SK-N-SH (cell line): ENCODE measurements around the gene ARHGDIA. TPM values are rescaled to one million over a fixed set of nuclear protein-coding genes. Genes with fewer than 3 reads are reported as not detected.
"Not testable (repeated sequence)": the region's sequence is repeated elsewhere in the genome, so short reads cannot be mapped to it uniquely, and the experiment has no call there.

Experiments
- CTCF ChIA-PET: fragments of 300-600, 350-600 bp; formaldehyde crosslinking; extraction: SDS; loops from one replicate; lab custom pipeline; 2021; lab: Yijun Ruan, JAX
- POLR2A ChIA-PET: fragments of 350-600 bp; sonication (Branson Sonifier 250); formaldehyde crosslinking; extraction: SDS; loops from one replicate; lab custom pipeline; 2020; ENCODE audit warnings: antibody characterized with exemption, inconsistent platforms; lab: Yijun Ruan, JAX
- DNase-seq: peaks from one replicate; pipeline ENCODE4 v3.0.0; 2012
- H2AFZ ChIP-seq: fragments of 200-600 bp; sonication (generic); 2 replicates; pipeline ENCODE4 v1.8.1; 2016; ENCODE audit warnings: antibody characterized with exemption, mild to moderate bottlenecking, low read depth
- H3F3A ChIP-seq: fragments of 200-600 bp; sonication (generic); replicated peaks from 2 replicates; pipeline ENCODE3; 2016; ENCODE audit warnings: antibody characterized with exemption, mild to moderate bottlenecking; ENCODE audit not compliant: insufficient read depth
- H3K27ac ChIP-seq, 2 experiments: fragments of 200-500 bp in 1 of 2; fragments of 200-600 bp in 1 of 2; sonication (Bioruptor generic) in 1 of 2; sonication (generic), shearing (Covaris generic) in 1 of 2; 2 replicates each; pipeline versions ENCODE4 v1.5.1 to v1.6.1; 2014 to 2016; ENCODE audit warnings: low read depth in 2 of 2, inconsistent platforms in 1 of 2, low read length in 1 of 2, mild to moderate bottlenecking in 1 of 2, mixed read lengths in 1 of 2
- H3K27me3 ChIP-seq: fragments of 200-600 bp; sonication (generic), shearing (Covaris generic); 2 replicates; pipeline ENCODE4 v1.6.1; 2016; ENCODE audit warnings: mixed run types; ENCODE audit not compliant: insufficient read depth
- H3K36me3 ChIP-seq, 2 experiments: fragments of 200-500 bp in 1 of 2; fragments of 200-600 bp in 1 of 2; sonication (Bioruptor generic) in 1 of 2; sonication (generic) in 1 of 2; replicated peaks in 1 of 2; 2 replicates each; pipeline versions ENCODE3 to v1.5.1; 2014 to 2016; ENCODE audit warnings: low read length in 1 of 2, mild to moderate bottlenecking in 1 of 2; ENCODE audit not compliant: insufficient read depth in 2 of 2, control insufficient read depth in 1 of 2
- H3K4me1 ChIP-seq, 2 experiments: fragments of 200-500 bp in 1 of 2; fragments of 200-600 bp in 1 of 2; sonication (Bioruptor generic) in 1 of 2; sonication (generic), shearing (Covaris generic) in 1 of 2; 2 replicates each; pipeline versions ENCODE4 v1.5.1 to v1.6.1; 2014 to 2016; ENCODE audit warnings: low read depth in 1 of 2, low read length in 1 of 2, mixed run types in 1 of 2; ENCODE audit not compliant: insufficient read depth in 2 of 2, control insufficient read depth in 1 of 2
- H3K4me2 ChIP-seq: fragments of 200-600 bp; sonication (generic), shearing (Covaris generic); 2 replicates; pipeline ENCODE4 v1.6.1; 2017; ENCODE audit warnings: mixed run types
- H3K4me3 ChIP-seq, 2 experiments: fragments of 200-500 bp in 1 of 2; fragments of 200-600 bp in 1 of 2; sonication (Bioruptor generic) in 1 of 2; sonication (generic), shearing (Covaris generic) in 1 of 2; 2 replicates each; pipeline versions ENCODE4 v1.5.1 to v1.8.1; 2014 to 2016; ENCODE audit warnings: low read depth in 2 of 2, inconsistent platforms in 1 of 2, low read length in 1 of 2, mild to moderate bottlenecking in 1 of 2, mixed read lengths in 1 of 2, moderate library complexity in 1 of 2
- H3K79me2 ChIP-seq: fragments of 200-600 bp; sonication (generic); 2 replicates; pipeline ENCODE4 v1.8.1; 2017; ENCODE audit warnings: mild to moderate bottlenecking; ENCODE audit not compliant: insufficient read depth
- H3K9ac ChIP-seq: fragments of 200-600 bp; sonication (generic); 2 replicates; pipeline ENCODE4 v1.6.1; 2017; ENCODE audit warnings: mixed run types
- H3K9me2 ChIP-seq: fragments of 200-600 bp; sonication (generic); 2 replicates; pipeline ENCODE4 v1.6.1; 2017; ENCODE audit warnings: mixed run types
- H3K9me3 ChIP-seq: fragments of 200-600 bp; sonication (generic); 2 replicates; pipeline ENCODE4 v1.6.1; 2017; ENCODE audit warnings: mixed run types, mild to moderate bottlenecking, moderate library complexity
- H4K20me1 ChIP-seq: fragments of 200-600 bp; sonication (generic); 2 replicates; pipeline ENCODE4 v1.6.1; 2017; ENCODE audit warnings: mild to moderate bottlenecking, mixed run types; ENCODE audit not compliant: insufficient read depth
- ELF1 ChIP-seq: IDR thresholded peaks from 2 replicates; pipeline ENCODE4 v1.4.0; 2012
- JUND ChIP-seq: IDR thresholded peaks from 2 replicates; pipeline ENCODE4 v1.4.0; 2012
- PBX3 ChIP-seq: IDR thresholded peaks from 2 replicates; pipeline ENCODE4; 2012
- POLR2AphosphoS5 ChIP-seq: IDR thresholded peaks from 2 replicates; pipeline ENCODE4 v1.6.1; 2012; ENCODE audit warnings: low read depth, low read length
- TAF1 ChIP-seq: IDR thresholded peaks from 2 replicates; pipeline ENCODE4 v1.6.1; 2012; ENCODE audit warnings: low read depth, mild to moderate bottlenecking, low read length, moderate library complexity, borderline replicate concordance
- WGBS: methylation state at CpG from one replicate; pipeline ENCODE4 v1.1.6; 2017; ENCODE audit warnings: low lambda C conversion rate; 5-methylcytosine and 5-hydroxymethylcytosine counted together
- polyA plus RNA-seq, 3 experiments: library from polyadenylated mRNA; depleted of rRNA; stranded (reverse); fragments of >200 nt; gene quantifications; 2 replicates each; pipeline ENCODE4 v1.2.3, GENCODE V29; 2012
- TF ChIP-seq, protein P1 (sequence below): fragments of 200-600 bp; sonication (generic); IDR thresholded peaks from 2 replicates; pipeline ENCODE4 v1.6.1; 2017; ENCODE audit warnings: antibody characterized with exemption, mild to moderate bottlenecking, moderate library complexity

Gene ARHGDIA
- polyA plus RNA-seq (2012; rRNA removed), result 184 and 385 TPM in 2 replicates
- 158 and 279 TPM in 2 replicates for polyA plus RNA-seq (2012; cell fraction: cytosol; rRNA removed)
- polyA plus RNA-seq (2012; cell fraction: nucleus; rRNA removed), result 650 and 681 TPM in 2 replicates

GRCh38 chr17:81870981-81871386, at the start of gene ARHGDIA:
TSS of gene ARHGDIA (minus strand) at chr17:81871337. CDS start at chr17:81869930, 1,407 bp downstream.
- Histone ChIP-seq H3K4me2 (peak within 1 kb of the TSS; percentile 100), H3K27ac (peak within 1 kb of the TSS; percentile 95), H3K4me3 (peak within 1 kb of the TSS; percentile 83 to 97), H3K9ac (peak within 1 kb of the TSS; percentile 99), H2AFZ (peak within 1 kb of the TSS; percentile 69), H3F3A (peaks cover 77% of the 10 kb centered on the region), H3K79me2 (peaks cover 54% of the 10 kb centered on the region), H3K9me3 (no peaks in the 10 kb centered on the region), H3K36me3 (peaks cover 19 to 25% of the 10 kb centered on the region in 2 experiments), H3K9me2 (no peaks in the 10 kb centered on the region), H3K27me3 (no peaks in the 10 kb centered on the region), H4K20me1 (peaks cover 39% of the 10 kb centered on the region), H3K4me1 (peaks cover 24 to 47% of the 10 kb centered on the region in 2 experiments; a peak in 3 of 4 replicates)
- DNase-seq, result no peak
- 0% methylated on average over 5 of the region's 64 CpGs for WGBS
- POLR2A ChIA-PET, result interaction anchor here (0.7 to 2.4 kb wide), 6 partner anchors 10 to 188 kb away, joined by 3 to 16 read pairs (median 6); partner anchors contain the start of genes ARL16, HGS, MAFG and MCRIP1
- CTCF ChIA-PET, result interaction anchor here (1.1 to 6.9 kb wide), 12 partner anchors 10 to 166 kb away, joined by 4 to 54 read pairs (median 21); partner anchors contain the start of genes ALYREF, ANAPC11, CENPX and DCXR
- TF ChIP-seq PBX3 (peak; percentile 58), POLR2AphosphoS5 (no peak)

DNA sequence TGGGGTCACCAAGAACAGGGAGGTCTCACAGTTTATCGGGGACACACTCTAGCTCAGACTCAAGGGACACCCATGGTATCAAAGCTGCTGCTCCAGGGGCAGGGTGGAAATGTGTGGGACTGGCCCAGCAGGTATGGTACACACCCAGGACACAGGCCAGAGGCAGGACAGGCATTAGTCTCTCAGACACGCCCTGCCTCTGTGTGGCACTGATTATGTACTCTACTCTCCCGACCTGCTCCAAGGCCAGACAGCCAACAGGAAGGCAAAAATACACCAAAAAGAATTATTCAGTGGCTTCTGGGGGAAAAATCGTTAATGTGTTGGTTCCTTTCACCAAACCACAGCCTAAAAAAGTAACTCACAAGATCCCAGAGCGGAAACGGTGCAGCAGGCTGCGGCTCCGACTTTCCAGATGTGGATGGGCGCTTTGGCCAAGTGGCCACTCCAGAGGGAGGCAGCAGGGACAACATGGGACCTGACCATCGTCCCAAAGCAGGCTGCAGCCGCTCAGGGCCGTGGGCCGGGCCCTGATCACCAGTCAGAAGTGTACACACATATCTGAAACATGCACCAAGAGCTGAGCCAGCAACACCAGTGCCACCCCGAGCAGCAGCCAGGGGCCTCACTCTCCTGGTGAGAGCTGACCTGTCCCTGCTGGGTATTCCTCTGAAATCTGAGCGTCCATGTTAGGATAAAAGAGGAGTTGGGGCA, 47.9 kb upstream of the ARHGDIA start:
- H3K9ac ChIP-seq, result no peak overlapping the region
- no peak overlapping the region for H3K4me3 ChIP-seq
- ChIA-PET CTCF (interaction anchor here (2.9 kb wide), 1 partner anchor 49 kb away, joined by 10 read pairs; no protein-coding TSS in a partner anchor), POLR2A (no interaction called here)
- no peak overlapping the region for H2AFZ ChIP-seq
- no peak for TF ChIP-seq JUND
- no peak for TF ChIP-seq ELF1
- TF ChIP-seq TAF1, result no peak
- H3K27ac ChIP-seq, result no peak overlapping the region
- H3K36me3 ChIP-seq, result peaks cover 17 to 63% of the 10 kb centered on the region in 2 experiments
- no peaks in the 10 kb centered on the region for H3K27me3 ChIP-seq
- 83% methylated on average over 14 of the region's 15 CpGs for WGBS
- no peak overlapping the region for H3K4me2 ChIP-seq
- H3K9me2 ChIP-seq, result no peaks in the 10 kb centered on the region
- peaks cover 12 to 24% of the 10 kb centered on the region in 2 experiments; a peak in 3 of 4 replicates for H3K4me1 ChIP-seq
- H3F3A ChIP-seq, result peaks cover 22% of the 10 kb centered on the region
- peaks cover 76% of the 10 kb centered on the region for H4K20me1 ChIP-seq
- H3K9me3 ChIP-seq, result no peaks in the 10 kb centered on the region
- H3K79me2 ChIP-seq, result peaks cover 84% of the 10 kb centered on the region
- DNase-seq, result no peak

DNA sequence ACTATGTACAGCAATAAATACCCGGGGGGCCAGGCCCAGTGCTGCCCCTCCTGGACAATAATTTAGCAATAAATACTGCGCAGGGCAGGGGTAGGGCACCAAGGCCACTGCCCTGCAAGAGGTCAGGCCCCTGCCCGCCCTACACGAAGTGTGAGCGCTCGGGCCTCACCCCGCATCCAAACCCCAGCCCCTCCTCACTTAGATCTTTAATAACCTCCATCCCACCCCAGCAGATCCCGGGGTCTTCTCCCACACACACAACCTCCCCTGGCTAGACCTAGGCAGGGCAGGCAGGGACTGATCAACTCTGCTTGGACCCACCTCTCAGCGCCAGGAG, 47.2 kb upstream of the ARHGDIA start:
- H3K9ac ChIP-seq, POLR2A ChIA-PET, H3K27me3 ChIP-seq, H3K4me2 ChIP-seq, DNase-seq, H3K9me2 ChIP-seq, H2AFZ ChIP-seq, H3K9me3 ChIP-seq: not testable (repeated sequence)
- H3K79me2 ChIP-seq, result peaks cover 77% of the 10 kb centered on the region
- H4K20me1 ChIP-seq, result peaks cover 70% of the 10 kb centered on the region
- TF ChIP-seq, protein P1, sequence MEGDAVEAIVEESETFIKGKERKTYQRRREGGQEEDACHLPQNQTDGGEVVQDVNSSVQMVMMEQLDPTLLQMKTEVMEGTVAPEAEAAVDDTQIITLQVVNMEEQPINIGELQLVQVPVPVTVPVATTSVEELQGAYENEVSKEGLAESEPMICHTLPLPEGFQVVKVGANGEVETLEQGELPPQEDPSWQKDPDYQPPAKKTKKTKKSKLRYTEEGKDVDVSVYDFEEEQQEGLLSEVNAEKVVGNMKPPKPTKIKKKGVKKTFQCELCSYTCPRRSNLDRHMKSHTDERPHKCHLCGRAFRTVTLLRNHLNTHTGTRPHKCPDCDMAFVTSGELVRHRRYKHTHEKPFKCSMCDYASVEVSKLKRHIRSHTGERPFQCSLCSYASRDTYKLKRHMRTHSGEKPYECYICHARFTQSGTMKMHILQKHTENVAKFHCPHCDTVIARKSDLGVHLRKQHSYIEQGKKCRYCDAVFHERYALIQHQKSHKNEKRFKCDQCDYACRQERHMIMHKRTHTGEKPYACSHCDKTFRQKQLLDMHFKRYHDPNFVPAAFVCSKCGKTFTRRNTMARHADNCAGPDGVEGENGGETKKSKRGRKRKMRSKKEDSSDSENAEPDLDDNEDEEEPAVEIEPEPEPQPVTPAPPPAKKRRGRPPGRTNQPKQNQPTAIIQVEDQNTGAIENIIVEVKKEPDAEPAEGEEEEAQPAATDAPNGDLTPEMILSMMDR, result peak; percentile 9; the same call in 1 of the 2 replicates
- CTCF ChIA-PET, result interaction anchor here (1.0 to 2.4 kb wide), 3 partner anchors 13 to 49 kb away, joined by 3 to 14 read pairs (median 8); partner anchors contain the start of gene NPB
- H3K27ac ChIP-seq, result peak overlapping the region in 1 of 2 experiments; percentile 71; a peak in 2 of 4 replicates
- H3K4me3 ChIP-seq, result peak overlapping the region; percentile 89 to 100; a peak in 2 of 4 replicates
- peaks cover 23% of the 10 kb centered on the region for H3F3A ChIP-seq
- WGBS, result 28% methylated on average over 9 of the region's 9 CpGs
- peaks cover 17 to 70% of the 10 kb centered on the region in 2 experiments for H3K36me3 ChIP-seq
- H3K4me1 ChIP-seq, result peaks cover 7 to 21% of the 10 kb centered on the region in 2 experiments; a peak in 3 of 4 replicates
